Measurements from ENCODE around the gene TH. TPM values are rescaled to one million over a fixed set of nuclear protein-coding genes. Genes with fewer than 3 reads are reported as not detected.
A peak's percentile ranks its signal among the peaks of the same experiment; 100 is the strongest.

The TH gene
- total and polyA plus RNA-seq, 2 donors (not counting 1 experiment from before 2014, with no cell fraction given) = not detected

GRCh38 chr11:2166091-2166851, 5.3 kb downstream of the TH start:
- DNase-seq (peak; percentile 59), ATAC-seq (ENCODE audit: low read depth) (peak; percentile 64)
- Histone ChIP-seq H3K4me3 (ENCODE audit: control extremely low read depth in 1 of 5, extremely low read depth in 1 of 5, insufficient read depth in 1 of 5, low read depth in 2 of 5, low read length in 4 of 5) (no peak overlapping the region), H4K20me1 (ENCODE audit: control insufficient read depth, insufficient read depth, low read length, poor library complexity, severe bottlenecking) (no peaks in the 10 kb centered on the region), H3K79me2 (ENCODE audit: control insufficient read depth, insufficient read depth, low read length) (no peaks in the 10 kb centered on the region), H3K4me2 (replicated peaks; ENCODE audit: low read depth, low read length, poor library complexity, severe bottlenecking) (peak overlapping the region; percentile 67), H3K4me1 (ENCODE audit: control insufficient read depth in 2 of 2, insufficient read depth in 2 of 2, low read length in 2 of 2) (peaks cover 0 to 3% of the 10 kb centered on the region in 2 donors), H3K9me3 (ENCODE audit: control extremely low read depth in 1 of 3, control insufficient read depth in 2 of 3, insufficient read depth in 1 of 3, low read length in 2 of 3) (no peaks in the 10 kb centered on the region), H3K27me3 (replicated peaks in 1 of 4; ENCODE audit: control extremely low read depth in 1 of 4, control insufficient read depth in 3 of 4, insufficient read depth in 4 of 4, low read length in 3 of 4) (peaks cover 0 to 10% (median 0%) of the 10 kb centered on the region in 4 experiments), H3K27ac (ENCODE audit: low read length in 2 of 2) (no peak overlapping the region), H3K9ac (ENCODE audit: low read length) (no peak overlapping the region), H2AFZ (ENCODE audit: insufficient read depth, low read depth, low read length, poor library complexity, severe bottlenecking) (peak overlapping the region; percentile 38), H3K36me3 (replicated peaks in 1 of 2; ENCODE audit: control extremely low read depth in 1 of 2, control insufficient read depth in 1 of 2, extremely low read depth in 1 of 2, insufficient read depth in 2 of 2, low read length in 1 of 2) (no peaks in the 10 kb centered on the region)
- no peaks in the 10 kb centered on the region for H3K4me1 Mint-ChIP-seq
- H3K27me3 Mint-ChIP-seq = no peaks in the 10 kb centered on the region
- no peak for TF ChIP-seq EZH2 (IDR thresholded peaks at IDR 0.05; ENCODE audit: borderline replicate concordance, insufficient read depth, low read depth, low read length, poor library complexity, severe bottlenecking)
- TF ChIP-seq CTCF (IDR thresholded peaks at IDR 0.05) = peak; percentile 71
- ChIA-PET CTCF (interaction anchor here (1.1 to 3.7 kb wide), 3 partner anchors 139 to 256 kb away, joined by 3 to 23 read pairs (median 4); no protein-coding TSS in a partner anchor), POLR2A (no interaction called here)
- 18% methylated on average over 70 of the region's 70 CpGs for WGBS (ENCODE audit: insufficient coverage)
- H3K4me3 Mint-ChIP-seq = no peak overlapping the region
- H3K27ac Mint-ChIP-seq = no peak overlapping the region
- H3K9me3 Mint-ChIP-seq (ENCODE audit: insufficient read depth) = no peaks in the 10 kb centered on the region
- intact Hi-C loops (cut with micrococcal nuclease) = no loop called here

GRCh38 chr11:2165571-2165970, 6.0 kb downstream of the TH start:
- Mint-ChIP-seq H3K4me1 (no peaks in the 10 kb centered on the region), H3K27me3 (no peaks in the 10 kb centered on the region), H3K27ac (no peak overlapping the region), H3K4me3 (no peak overlapping the region), H3K9me3 (ENCODE audit: insufficient read depth) (no peaks in the 10 kb centered on the region)
- no peaks in the 10 kb centered on the region for H4K20me1 ChIP-seq (ENCODE audit: control insufficient read depth, insufficient read depth, low read length, poor library complexity, severe bottlenecking)
- ATAC-seq (ENCODE audit: low read depth) = no peak
- intact Hi-C loops (cut with micrococcal nuclease) = no loop called here
- no peak overlapping the region for H3K9ac ChIP-seq (ENCODE audit: low read length)
- ChIA-PET POLR2A (no interaction called here), CTCF (interaction anchor here (1.1 to 3.7 kb wide), 3 partner anchors 24 to 255 kb away, joined by 3 to 23 read pairs (median 4); no protein-coding TSS in a partner anchor)
- H3K79me2 ChIP-seq (ENCODE audit: control insufficient read depth, insufficient read depth, low read length) = no peaks in the 10 kb centered on the region
- no peak for DNase-seq
- H3K27me3 ChIP-seq (replicated peaks in 1 of 4; ENCODE audit: control extremely low read depth in 1 of 4, control insufficient read depth in 3 of 4, insufficient read depth in 4 of 4, low read length in 3 of 4) = peaks cover 0 to 10% (median 0%) of the 10 kb centered on the region in 4 experiments
- H3K4me2 ChIP-seq (replicated peaks; ENCODE audit: low read depth, low read length, poor library complexity, severe bottlenecking) = no peak overlapping the region
- no peaks in the 10 kb centered on the region for H3K36me3 ChIP-seq (replicated peaks in 1 of 2; ENCODE audit: control extremely low read depth in 1 of 2, control insufficient read depth in 1 of 2, extremely low read depth in 1 of 2, insufficient read depth in 2 of 2, low read length in 1 of 2)
- no peak overlapping the region for H3K4me3 ChIP-seq (ENCODE audit: control extremely low read depth in 1 of 5, extremely low read depth in 1 of 5, insufficient read depth in 1 of 5, low read depth in 2 of 5, low read length in 4 of 5)
- no peak overlapping the region for H2AFZ ChIP-seq (ENCODE audit: insufficient read depth, low read depth, low read length, poor library complexity, severe bottlenecking)
- H3K9me3 ChIP-seq (ENCODE audit: control extremely low read depth in 1 of 3, control insufficient read depth in 2 of 3, insufficient read depth in 1 of 3, low read length in 2 of 3) = no peaks in the 10 kb centered on the region
- peaks cover 0 to 3% of the 10 kb centered on the region in 2 donors for H3K4me1 ChIP-seq (ENCODE audit: control insufficient read depth in 2 of 2, insufficient read depth in 2 of 2, low read length in 2 of 2)
- TF ChIP-seq CTCF (IDR thresholded peaks at IDR 0.05) = no peak
- no peak for TF ChIP-seq EZH2 (IDR thresholded peaks at IDR 0.05; ENCODE audit: borderline replicate concordance, insufficient read depth, low read depth, low read length, poor library complexity, severe bottlenecking)
- 82% methylated on average over 11 of the region's 13 CpGs for WGBS (ENCODE audit: insufficient coverage)
- H3K27ac ChIP-seq (ENCODE audit: low read length in 2 of 2) = no peak overlapping the region
